SU-DHL-6 (cell line): Measurements from ENCODE around the gene CHRNB4.

Experiments
- H2AFZ ChIP-seq: fragments of 200-600 bp; sonication (generic); 2 replicates; pipeline ENCODE4 v1.6.1; 2014; ENCODE audit warnings: low read depth, mild to moderate bottlenecking, moderate library complexity, mixed read lengths, antibody characterized with exemption, low read length; ENCODE audit not compliant: severe bottlenecking
- H3F3A ChIP-seq: fragments of 200-600 bp; shearing (Covaris generic); 2 replicates; pipeline ENCODE4 v1.6.0; 2016; ENCODE audit warnings: antibody characterized with exemption, mild to moderate bottlenecking; ENCODE audit not compliant: insufficient read depth
- H3K27ac ChIP-seq: fragments of 200-600 bp; sonication (generic); 2 replicates; pipeline ENCODE4 v1.5.1; 2016; ENCODE audit warnings: low read depth, mild to moderate bottlenecking, low read length, moderate library complexity, mixed read lengths
- H3K27me3 ChIP-seq: fragments of 200-600 bp; sonication (generic), shearing (Covaris generic); 2 replicates; pipeline ENCODE4 v1.6.0; 2014; ENCODE audit warnings: mild to moderate bottlenecking, low read length
- H3K36me3 ChIP-seq: fragments of 200-600 bp; sonication (generic); 2 replicates; pipeline ENCODE4 v1.6.1; 2014; ENCODE audit warnings: mild to moderate bottlenecking, low read length, mixed read lengths
- H3K4me2 ChIP-seq: fragments of 300-600, 200-600 bp; shearing (Covaris generic), sonication (generic); 2 replicates; pipeline ENCODE4 v1.6.0; 2014; ENCODE audit warnings: low read length, low read depth, mild to moderate bottlenecking; ENCODE audit not compliant: poor library complexity, severe bottlenecking
- H3K4me3 ChIP-seq: fragments of 200-600 bp; sonication (generic); 2 replicates; pipeline ENCODE4 v1.5.1; 2014; ENCODE audit warnings: antibody characterized with exemption, low read length, mild to moderate bottlenecking, mixed read lengths; ENCODE audit not compliant: insufficient read depth, poor library complexity, severe bottlenecking
- H3K79me2 ChIP-seq: fragments of 200-600 bp; sonication (generic); 2 replicates; pipeline ENCODE4 v1.6.1; 2014; ENCODE audit warnings: mild to moderate bottlenecking, low read length, moderate library complexity; ENCODE audit not compliant: insufficient read depth
- H3K9ac ChIP-seq: fragments of 200-600 bp; sonication (generic); 2 replicates; pipeline ENCODE4 v1.7.0; 2014; ENCODE audit warnings: mild to moderate bottlenecking, low read length
- H3K9me2 ChIP-seq: fragments of 200-600 bp; sonication (generic); replicated peaks from 2 replicates; pipeline ENCODE4 v1.6.1; 2014; ENCODE audit warnings: low read length; ENCODE audit not compliant: insufficient read depth
- H3K9me3 ChIP-seq: fragments of 200-600 bp; sonication (generic); 2 replicates; pipeline ENCODE4 v1.6.1; 2014; ENCODE audit warnings: low read length, mixed read lengths; ENCODE audit not compliant: insufficient read depth
- H4K20me1 ChIP-seq: fragments of 200-600 bp; sonication (generic); 2 replicates; pipeline ENCODE4 v1.6.1; 2014; ENCODE audit warnings: low read depth, mild to moderate bottlenecking, antibody characterized with exemption, low read length, moderate library complexity, mixed read lengths
- EZH2phosphoT487 ChIP-seq: fragments of 200-600 bp; sonication (generic), shearing (Covaris generic); conservative IDR thresholded peaks from 2 replicates; pipeline ENCODE4 v1.6.1; 2018; ENCODE audit warnings: mild to moderate bottlenecking, antibody characterized with exemption, low read length, moderate library complexity, mixed read lengths
- TF ChIP-seq, protein P1 (sequence below): fragments of 200-600 bp; sonication (generic); IDR thresholded peaks from one replicate; pipeline ENCODE4 v1.5.1; 2017; ENCODE audit warnings: antibody characterized with exemption, mild to moderate bottlenecking, low read length, moderate library complexity; ENCODE audit not compliant: insufficient read depth, poor library complexity, severe bottlenecking

Gene CHRNB4

GRCh38 chr15:78682004-78682651, 41.1 kb upstream of the CHRNB4 start:
- no peak overlapping the region for H3K9ac ChIP-seq
- H3K4me2 ChIP-seq, result no peak overlapping the region
- H3K27ac ChIP-seq, result no peak overlapping the region

DNA sequence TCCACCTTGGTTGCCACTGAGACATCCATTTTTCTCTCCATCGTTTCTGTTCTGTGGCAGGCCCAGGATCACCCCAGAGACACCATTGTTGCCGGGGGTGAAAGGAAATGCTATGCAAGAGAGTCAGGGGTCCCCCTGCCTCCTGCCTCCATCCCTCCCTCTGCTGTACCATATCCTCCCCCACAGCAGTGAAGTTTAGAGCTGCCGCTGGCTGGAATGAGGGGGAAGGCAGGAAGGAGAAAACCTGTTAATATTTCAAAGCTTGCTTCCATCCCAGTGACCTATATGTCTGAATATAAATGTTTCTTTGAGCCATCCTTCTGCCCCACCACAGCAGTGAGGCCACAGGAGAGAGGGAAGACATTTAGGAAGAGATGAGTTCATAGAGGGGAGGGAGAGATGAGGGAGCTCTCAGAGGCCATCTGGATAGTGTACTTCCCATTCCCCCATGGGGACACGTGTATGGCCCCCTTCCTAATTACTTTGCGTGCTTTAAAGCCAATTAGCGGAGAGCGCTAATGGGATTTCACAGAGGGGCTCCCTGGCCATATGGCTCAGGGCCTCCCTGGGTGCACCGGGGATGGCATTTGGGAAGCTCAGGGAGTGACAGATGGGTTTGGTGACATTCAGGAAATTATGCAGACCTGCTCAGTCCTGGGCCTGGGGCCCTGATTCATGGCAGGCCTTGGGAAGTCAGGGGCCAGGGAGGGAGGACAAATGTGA, 40.4 kb upstream of the CHRNB4 start:
- H3K27ac ChIP-seq, result no peak overlapping the region
- no peaks in the 10 kb centered on the region for H3K9me3 ChIP-seq
- no peak overlapping the region for H3K4me2 ChIP-seq
- H3K9me2 ChIP-seq, result no peaks in the 10 kb centered on the region
- H2AFZ ChIP-seq, result no peak overlapping the region
- H3K79me2 ChIP-seq, result no peaks in the 10 kb centered on the region
- TF ChIP-seq EZH2phosphoT487, result no peak
- TF ChIP-seq, protein P1, sequence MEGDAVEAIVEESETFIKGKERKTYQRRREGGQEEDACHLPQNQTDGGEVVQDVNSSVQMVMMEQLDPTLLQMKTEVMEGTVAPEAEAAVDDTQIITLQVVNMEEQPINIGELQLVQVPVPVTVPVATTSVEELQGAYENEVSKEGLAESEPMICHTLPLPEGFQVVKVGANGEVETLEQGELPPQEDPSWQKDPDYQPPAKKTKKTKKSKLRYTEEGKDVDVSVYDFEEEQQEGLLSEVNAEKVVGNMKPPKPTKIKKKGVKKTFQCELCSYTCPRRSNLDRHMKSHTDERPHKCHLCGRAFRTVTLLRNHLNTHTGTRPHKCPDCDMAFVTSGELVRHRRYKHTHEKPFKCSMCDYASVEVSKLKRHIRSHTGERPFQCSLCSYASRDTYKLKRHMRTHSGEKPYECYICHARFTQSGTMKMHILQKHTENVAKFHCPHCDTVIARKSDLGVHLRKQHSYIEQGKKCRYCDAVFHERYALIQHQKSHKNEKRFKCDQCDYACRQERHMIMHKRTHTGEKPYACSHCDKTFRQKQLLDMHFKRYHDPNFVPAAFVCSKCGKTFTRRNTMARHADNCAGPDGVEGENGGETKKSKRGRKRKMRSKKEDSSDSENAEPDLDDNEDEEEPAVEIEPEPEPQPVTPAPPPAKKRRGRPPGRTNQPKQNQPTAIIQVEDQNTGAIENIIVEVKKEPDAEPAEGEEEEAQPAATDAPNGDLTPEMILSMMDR, result no peak
- no peaks in the 10 kb centered on the region for H4K20me1 ChIP-seq
- no peak overlapping the region for H3K4me3 ChIP-seq
- H3F3A ChIP-seq, result no peaks in the 10 kb centered on the region
- no peaks in the 10 kb centered on the region for H3K36me3 ChIP-seq
- H3K27me3 ChIP-seq, result no peaks in the 10 kb centered on the region
- no peak overlapping the region for H3K9ac ChIP-seq

More at GRCh38 chr15:78682004-78682651, 41.1 kb upstream of the CHRNB4 start:
- H3K9me3 ChIP-seq, result no peaks in the 10 kb centered on the region
- H3K9me2 ChIP-seq, result no peaks in the 10 kb centered on the region
- H3K79me2 ChIP-seq, result no peaks in the 10 kb centered on the region
- H3K27me3 ChIP-seq, result no peaks in the 10 kb centered on the region
- H3K36me3 ChIP-seq, result no peaks in the 10 kb centered on the region
- TF ChIP-seq EZH2phosphoT487, result no peak
- TF ChIP-seq, protein P1, result no peak
- H3K4me3 ChIP-seq, result no peak overlapping the region
- no peaks in the 10 kb centered on the region for H4K20me1 ChIP-seq
- no peak overlapping the region for H2AFZ ChIP-seq
- no peaks in the 10 kb centered on the region for H3F3A ChIP-seq

DNA sequence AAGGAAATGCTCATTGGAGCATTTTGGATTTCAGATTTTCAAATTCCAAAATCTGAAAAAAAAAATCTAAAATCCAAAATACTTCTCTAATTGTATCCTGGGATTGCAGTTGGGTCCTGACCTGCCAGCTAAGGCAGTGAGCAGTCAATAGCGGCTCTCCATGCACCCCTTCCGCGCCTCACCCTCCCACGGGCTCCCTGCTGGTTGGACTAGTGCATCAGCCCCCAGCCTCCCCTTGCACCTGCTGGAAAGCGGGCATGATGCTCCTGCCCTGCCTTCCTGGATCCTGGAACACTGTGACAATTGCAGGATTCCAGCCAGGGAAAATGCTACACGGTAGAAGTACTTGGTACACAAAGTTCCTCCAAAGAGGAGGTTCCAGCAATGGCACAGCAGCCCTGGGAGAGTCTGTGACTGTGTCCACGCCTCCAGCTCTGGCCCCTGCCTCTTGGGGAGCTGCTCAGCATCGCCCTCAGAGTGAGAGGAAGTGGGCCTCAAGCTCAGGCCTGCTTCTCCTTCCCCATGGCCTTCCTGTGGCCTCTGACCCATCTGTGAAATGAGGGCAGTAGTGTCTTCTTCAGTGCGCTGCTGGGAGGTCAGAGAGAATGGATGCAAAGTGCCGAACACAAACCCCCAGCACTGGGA, 39.5 kb upstream of the CHRNB4 start:
- H3K79me2 ChIP-seq, result no peaks in the 10 kb centered on the region
- no peaks in the 10 kb centered on the region for H3K27me3 ChIP-seq
- TF ChIP-seq, protein P1, result no peak
- TF ChIP-seq EZH2phosphoT487, result no peak
- no peaks in the 10 kb centered on the region for H3F3A ChIP-seq
- no peak overlapping the region for H3K9ac ChIP-seq
- H4K20me1 ChIP-seq, result no peaks in the 10 kb centered on the region
- H2AFZ ChIP-seq, result no peak overlapping the region
- H3K9me3 ChIP-seq, result no peaks in the 10 kb centered on the region
- H3K4me2 ChIP-seq, result no peak overlapping the region
- no peaks in the 10 kb centered on the region for H3K36me3 ChIP-seq
- no peaks in the 10 kb centered on the region for H3K9me2 ChIP-seq
- no peak overlapping the region for H3K4me3 ChIP-seq
- no peak overlapping the region for H3K27ac ChIP-seq
